ENCODE data around the gene PURB. TPM values are rescaled to one million over a fixed set of nuclear protein-coding genes. Genes with fewer than 3 reads are reported as not detected.

Gene PURB
- total RNA-seq, 4 donors from 2014 or later = 20.0 to 28.5 (median 26.8) TPM

DNA sequence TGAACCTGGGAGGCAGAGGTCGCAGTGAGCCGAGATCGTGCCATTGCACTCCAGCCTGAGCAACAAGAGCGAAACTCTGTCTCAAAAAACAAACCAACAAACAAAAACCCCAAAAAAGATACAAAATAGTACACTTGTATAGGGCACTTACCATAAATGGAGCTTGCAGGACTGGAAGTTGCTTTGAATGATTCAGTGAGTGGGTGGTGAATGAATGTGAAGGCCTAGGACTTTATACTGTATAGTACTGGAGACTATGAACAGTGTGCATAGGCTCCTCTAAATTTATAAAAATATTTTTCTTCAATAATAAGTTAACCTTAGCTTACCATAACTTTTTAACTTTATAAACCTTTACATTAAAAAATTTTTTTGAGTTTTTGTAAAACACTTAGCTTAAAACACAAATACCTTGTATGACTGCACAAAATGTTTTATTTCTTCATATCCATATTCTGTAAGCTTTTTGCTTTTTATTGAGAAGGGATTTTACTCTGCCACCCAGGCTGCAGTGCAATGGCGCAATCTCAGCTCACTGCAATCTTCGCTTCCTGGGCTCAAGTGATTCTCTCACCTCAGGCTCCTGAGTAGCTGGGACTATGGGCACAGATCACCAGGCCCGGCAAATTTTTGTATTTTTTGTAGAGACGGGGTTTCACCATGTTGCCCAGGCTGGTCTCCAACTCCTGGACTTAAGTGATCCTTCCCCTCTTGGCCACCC is 30.5 kb downstream of the PURB start:
- WGBS, 2 donors = 89 to 92% methylated on average over 8 of the region's 8 CpGs
- intact Hi-C loops (cut with DNase I; ENCODE audit: low total_unique reads) = loop anchor here (10.0 kb wide), 2 partner anchors 70 to 280 kb away; no protein-coding TSS in a partner anchor
- TF ChIP-seq, protein P1, sequence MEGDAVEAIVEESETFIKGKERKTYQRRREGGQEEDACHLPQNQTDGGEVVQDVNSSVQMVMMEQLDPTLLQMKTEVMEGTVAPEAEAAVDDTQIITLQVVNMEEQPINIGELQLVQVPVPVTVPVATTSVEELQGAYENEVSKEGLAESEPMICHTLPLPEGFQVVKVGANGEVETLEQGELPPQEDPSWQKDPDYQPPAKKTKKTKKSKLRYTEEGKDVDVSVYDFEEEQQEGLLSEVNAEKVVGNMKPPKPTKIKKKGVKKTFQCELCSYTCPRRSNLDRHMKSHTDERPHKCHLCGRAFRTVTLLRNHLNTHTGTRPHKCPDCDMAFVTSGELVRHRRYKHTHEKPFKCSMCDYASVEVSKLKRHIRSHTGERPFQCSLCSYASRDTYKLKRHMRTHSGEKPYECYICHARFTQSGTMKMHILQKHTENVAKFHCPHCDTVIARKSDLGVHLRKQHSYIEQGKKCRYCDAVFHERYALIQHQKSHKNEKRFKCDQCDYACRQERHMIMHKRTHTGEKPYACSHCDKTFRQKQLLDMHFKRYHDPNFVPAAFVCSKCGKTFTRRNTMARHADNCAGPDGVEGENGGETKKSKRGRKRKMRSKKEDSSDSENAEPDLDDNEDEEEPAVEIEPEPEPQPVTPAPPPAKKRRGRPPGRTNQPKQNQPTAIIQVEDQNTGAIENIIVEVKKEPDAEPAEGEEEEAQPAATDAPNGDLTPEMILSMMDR (IDR thresholded peaks at IDR 0.05) = no peak
- TF ChIP-seq POLR2A (IDR thresholded peaks at IDR 0.05) = no peak
- no peak for DNase-seq (ENCODE audit: low spot score in 2 of 2)
- no peak overlapping the region for H3K4me3 ChIP-seq (ENCODE audit: low read depth, poor library complexity, severe bottlenecking)

DNA sequence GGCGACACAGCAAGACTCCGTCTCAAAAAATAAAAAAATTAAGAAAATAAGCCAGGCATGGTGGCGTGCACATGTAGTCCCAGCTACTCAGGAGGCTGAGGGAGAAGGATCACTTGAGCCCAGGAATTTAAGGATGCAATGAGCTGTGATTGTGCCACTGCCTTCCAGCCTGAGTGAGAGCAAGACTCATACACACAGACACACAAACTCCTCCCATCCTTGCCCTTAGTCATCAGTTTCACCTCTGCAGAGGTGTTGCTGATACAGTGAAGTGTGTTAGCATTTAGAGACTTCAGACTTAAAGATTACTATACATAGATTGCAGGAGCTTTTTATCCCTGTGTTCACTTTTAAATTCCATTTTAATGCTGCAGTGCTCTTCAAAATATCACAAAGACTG is 31.9 kb downstream of the PURB start:
- TF ChIP-seq POLR2A (IDR thresholded peaks at IDR 0.05) = no peak
- TF ChIP-seq, protein P1 (IDR thresholded peaks at IDR 0.05) = no peak
- intact Hi-C loops (cut with DNase I; ENCODE audit: low total_unique reads) = loop anchor here (10.0 kb wide), 2 partner anchors 71 to 281 kb away; no protein-coding TSS in a partner anchor
- 90 to 91% methylated on average over 3 of the region's 3 CpGs for WGBS, 2 donors

DNA sequence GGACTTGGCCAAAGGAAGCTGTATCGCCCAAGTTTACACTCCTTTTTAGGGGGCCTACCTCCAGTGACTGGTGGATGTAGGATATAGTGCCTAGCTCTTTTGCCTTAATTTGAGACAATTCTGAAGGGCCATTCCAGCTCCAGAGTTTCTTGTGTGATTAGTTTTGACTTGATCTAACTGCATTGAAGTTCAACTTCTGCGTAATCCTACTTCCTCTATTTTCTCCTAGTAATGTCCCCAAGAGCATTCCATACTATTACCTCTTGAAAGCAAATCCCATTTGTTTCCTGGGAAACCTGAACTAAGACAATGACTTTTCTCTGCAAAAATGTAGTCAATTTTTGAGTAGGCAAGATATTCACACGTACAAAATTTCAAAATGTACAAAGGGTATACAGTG is 32.7 kb downstream of the PURB start:
- no peak for DNase-seq (ENCODE audit: low spot score in 2 of 2)
- WGBS, 2 donors = 85 to 86% methylated on average over 3 of the region's 3 CpGs
- intact Hi-C loops (cut with DNase I; ENCODE audit: low total_unique reads) = loop anchor here (10.0 kb wide), 2 partner anchors 72 to 282 kb away; no protein-coding TSS in a partner anchor
- TF ChIP-seq POLR2A (IDR thresholded peaks at IDR 0.05) = no peak
- TF ChIP-seq, protein P1 (IDR thresholded peaks at IDR 0.05) = no peak
- no peak overlapping the region for H3K4me3 ChIP-seq (ENCODE audit: low read depth, poor library complexity, severe bottlenecking)

More for the DNA sequence above, 31.9 kb downstream of the PURB start:
- DNase-seq (ENCODE audit: low spot score in 2 of 2) = no peak
- H3K4me3 ChIP-seq (ENCODE audit: low read depth, poor library complexity, severe bottlenecking) = no peak overlapping the region

DNA sequence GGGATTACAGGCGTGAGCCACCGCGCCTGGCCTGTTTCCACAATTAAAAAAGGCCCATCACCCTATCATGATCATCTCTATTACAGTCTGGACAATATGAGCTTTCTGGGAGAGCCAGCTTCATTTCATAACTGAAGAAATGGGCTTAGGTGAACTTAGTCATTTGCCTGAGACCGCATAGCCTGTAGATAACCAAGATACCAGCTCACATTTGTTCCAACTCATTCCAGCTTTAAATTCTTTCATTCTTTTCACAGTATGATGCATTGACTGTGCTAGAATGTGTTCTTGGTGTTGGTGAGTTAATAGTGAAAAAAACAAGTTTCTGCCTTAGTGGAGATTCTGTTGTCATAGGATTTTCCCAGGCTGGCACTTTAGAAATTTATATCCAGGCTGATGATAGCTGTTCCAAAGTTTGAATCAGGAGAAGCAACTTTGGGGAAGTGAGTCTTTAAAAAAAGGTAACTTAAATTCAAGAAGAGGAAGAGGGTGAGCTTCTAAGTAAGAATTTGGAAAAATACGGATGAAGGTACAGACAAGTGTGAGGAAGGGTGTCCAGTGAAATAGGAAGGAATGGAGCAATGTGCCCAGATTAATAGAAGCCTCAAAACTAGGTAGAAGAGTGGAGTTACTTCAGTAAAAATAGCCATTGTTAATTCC is 35.3 kb downstream of the PURB start:
- WGBS, 2 donors = 82 to 88% methylated on average over 5 of the region's 5 CpGs
- no peak overlapping the region for H3K4me3 ChIP-seq (ENCODE audit: low read depth, poor library complexity, severe bottlenecking)
- intact Hi-C loops (cut with DNase I; ENCODE audit: low total_unique reads) = loop anchor here (5.0 to 10.0 kb wide), 3 partner anchors 75 to 285 kb away; no protein-coding TSS in a partner anchor
- no peak for TF ChIP-seq POLR2A (IDR thresholded peaks at IDR 0.05)
- TF ChIP-seq, protein P1 (IDR thresholded peaks at IDR 0.05) = no peak
- DNase-seq (ENCODE audit: low spot score in 2 of 2) = no peak

DNA sequence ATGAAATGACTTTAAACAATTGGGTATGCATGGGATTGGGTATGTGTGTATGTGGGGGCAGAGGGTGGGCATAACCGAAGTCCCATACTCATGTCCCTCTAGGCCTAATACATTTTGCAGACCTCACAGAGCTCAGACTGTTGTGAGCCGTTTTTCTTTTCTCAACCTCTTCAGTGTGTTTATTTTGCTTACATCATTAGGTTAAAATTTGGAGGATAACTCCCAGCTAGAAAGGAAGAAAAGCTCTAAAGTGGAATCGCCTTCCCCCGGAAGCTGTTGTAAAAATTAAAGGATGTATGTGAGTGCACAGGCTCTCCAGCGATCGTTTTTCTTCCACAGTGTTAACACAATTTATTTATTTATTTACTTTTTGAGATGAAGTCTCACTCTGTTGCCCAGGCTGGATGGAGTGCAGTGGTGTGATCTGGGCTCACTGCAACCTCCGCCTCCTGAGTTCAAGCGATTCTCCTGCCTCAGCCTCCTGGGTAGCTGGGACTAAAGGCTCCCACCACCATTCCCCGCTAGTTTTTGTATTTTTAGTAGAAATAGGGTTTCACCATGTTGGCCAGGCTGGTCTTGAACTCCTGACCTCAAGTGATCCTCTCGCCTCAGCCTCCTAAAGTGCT is 36.0 kb downstream of the PURB start:
- no peak overlapping the region for H3K4me3 ChIP-seq (ENCODE audit: low read depth, poor library complexity, severe bottlenecking)
- intact Hi-C loops (cut with DNase I; ENCODE audit: low total_unique reads) = loop anchor here (5.0 kb wide), 1 partner anchor 262 kb away; no protein-coding TSS in a partner anchor
- no peak for DNase-seq (ENCODE audit: low spot score in 2 of 2)
- no peak for TF ChIP-seq POLR2A (IDR thresholded peaks at IDR 0.05)
- WGBS, 2 donors = 76 to 79% methylated on average over 10 of the region's 10 CpGs
